GM23338 (cell line): ENCODE measurements around the gene C15orf62. TPM values are rescaled to one million over a fixed set of nuclear protein-coding genes. Genes with fewer than 3 reads are reported as not detected.

Experiments
- ATAC-seq: fragments of 200-7000 bp; cut with Tn5 transposase; 3 replicates; pipeline ENCODE4 v1.9.1; 2020
- DNase-seq: peaks from one replicate; pipeline ENCODE4 v3.0.0-alpha.2; 2015; ENCODE audit warnings: low spot score
- H2AFZ ChIP-seq: fragments of 200-600 bp; sonication (generic); 2 replicates; pipeline ENCODE4 v1.8.0; 2016; ENCODE audit warnings: antibody characterized with exemption, mild to moderate bottlenecking, moderate library complexity
- H3F3A ChIP-seq: fragments of 200-600 bp; sonication (generic); replicated peaks from 2 replicates; pipeline ENCODE4 v1.8.0; 2017; ENCODE audit warnings: antibody characterized with exemption, mixed run types, low read depth
- H3K27ac ChIP-seq: fragments of 200-600 bp; sonication (generic); 2 replicates; pipeline ENCODE4 v1.6.1; 2016; ENCODE audit warnings: low read depth
- H3K27me3 ChIP-seq: fragments of 200-600 bp; sonication (generic); 2 replicates; pipeline ENCODE4 v1.8.0; 2016; ENCODE audit warnings: mild to moderate bottlenecking, mixed run types, moderate library complexity; ENCODE audit not compliant: insufficient read depth
- H3K36me3 ChIP-seq: fragments of 200-600 bp; sonication (generic); 2 replicates; pipeline ENCODE4 v1.8.0; 2016; ENCODE audit warnings: mild to moderate bottlenecking; ENCODE audit not compliant: insufficient read depth
- H3K4me1 ChIP-seq: fragments of 200-600 bp; sonication (generic); 2 replicates; pipeline ENCODE4 v1.8.0; 2016; ENCODE audit warnings: mild to moderate bottlenecking, moderate library complexity; ENCODE audit not compliant: insufficient read depth
- H3K4me2 ChIP-seq: fragments of 200-600 bp; sonication (generic); 2 replicates; pipeline ENCODE4 v1.7.1; 2017; ENCODE audit warnings: mixed run types
- H3K4me3 ChIP-seq: fragments of 200-600 bp; sonication (generic); 2 replicates; pipeline ENCODE4 v1.6.1; 2016; ENCODE audit warnings: mixed run types
- H3K79me2 ChIP-seq: fragments of 200-600 bp; sonication (generic); replicated peaks from 2 replicates; pipeline ENCODE4 v1.8.0; 2017; ENCODE audit warnings: mild to moderate bottlenecking; ENCODE audit not compliant: insufficient read depth
- H3K9me2 ChIP-seq: fragments of 200-600 bp; sonication (generic); 2 replicates; pipeline ENCODE4 v1.8.0; 2017; ENCODE audit not compliant: insufficient read depth
- H4K20me1 ChIP-seq: fragments of 200-600 bp; sonication (generic); replicated peaks from 2 replicates; pipeline ENCODE4 v1.8.0; 2017; ENCODE audit warnings: mild to moderate bottlenecking; ENCODE audit not compliant: insufficient read depth
- H3K27ac Mint-ChIP-seq: 2 replicates; pipeline ENCODE4 v1.8.0; 2020; ENCODE audit warnings: inconsistent platforms, mild to moderate bottlenecking, moderate library complexity, mixed read lengths
- H3K27me3 Mint-ChIP-seq: 3 replicates; pipeline ENCODE4 v1.8.0; 2022; ENCODE audit warnings: low read depth, mild to moderate bottlenecking, moderate library complexity, mixed read lengths, inconsistent platforms; ENCODE audit not compliant: insufficient read depth, poor library complexity
- H3K36me3 Mint-ChIP-seq: 3 replicates; pipeline ENCODE4 v1.8.0; 2021; ENCODE audit warnings: low read depth, mild to moderate bottlenecking, inconsistent platforms, moderate library complexity, mixed read lengths
- H3K4me1 Mint-ChIP-seq: 3 replicates; pipeline ENCODE4 v1.8.0; 2020; ENCODE audit warnings: mild to moderate bottlenecking, inconsistent platforms, mixed read lengths
- H3K4me3 Mint-ChIP-seq: 3 replicates; pipeline ENCODE4 v1.8.0; 2021; ENCODE audit warnings: moderate library complexity, mild to moderate bottlenecking, inconsistent platforms, mixed read lengths
- H3K9me3 Mint-ChIP-seq: 3 replicates; pipeline ENCODE4 v1.8.0; 2020; ENCODE audit warnings: moderate library complexity, mild to moderate bottlenecking, inconsistent platforms, mixed read lengths
- CTCF ChIP-seq, 2 experiments: fragments of 200-600 bp in 1 of 2; sonication (generic) in 1 of 2; conservative IDR thresholded peaks; 2 replicates each; pipeline versions ENCODE4 v1.5.1 to v1.6.1; 2016 to 2017; ENCODE audit warnings: antibody characterized with exemption in 2 of 2, low read depth in 2 of 2, mild to moderate bottlenecking in 2 of 2, moderate library complexity in 1 of 2
- ETS1 ChIP-seq: IDR thresholded peaks from 2 replicates; pipeline ENCODE4 v1.6.1; 2016; ENCODE audit warnings: antibody characterized with exemption
- EZH2phosphoT487 ChIP-seq: fragments of 200-600 bp; sonication (generic); IDR thresholded peaks from one replicate; pipeline ENCODE4 v1.8.1; 2018; ENCODE audit warnings: antibody characterized with exemption; ENCODE audit not compliant: unreplicated experiment
- POLR2AphosphoS5 ChIP-seq: IDR thresholded peaks from 2 replicates; pipeline ENCODE4 v1.6.1; 2016; ENCODE audit warnings: antibody characterized with exemption, low read depth
- STAT1 ChIP-seq: IDR thresholded peaks from one replicate; pipeline ENCODE4 v1.6.1; 2016; ENCODE audit warnings: antibody characterized with exemption; ENCODE audit not compliant: unreplicated experiment
- ZNF114 ChIP-seq: fragments of 250-450 bp; sonication (Bioruptor Pico); IDR thresholded peaks from 2 replicates; pipeline ENCODE4 v1.5.0; 2020; ENCODE audit warnings: mild to moderate bottlenecking, moderate library complexity
- polyA plus RNA-seq: library from polyadenylated mRNA; unstranded; fragments of >200 nt; fragmentation: Nextera tagmentation; extraction: Ambion mirVana; gene quantifications from 2 replicates; pipeline ENCODE4 v1.2.1, GENCODE V29; 2016
- total RNA-seq: library from RNA; depleted of rRNA; stranded (reverse); fragments of >200 nt; shearing (Covaris generic); gene quantifications from 2 replicates; pipeline ENCODE4 v1.2.3, GENCODE V29; 2014

The C15orf62 gene
- total and polyA plus RNA-seq, 2 experiments from 2014 or later, result 0.16 to 0.80 TPM

- no peaks in the 10 kb centered on the region for H3K36me3 ChIP-seq
- Mint-ChIP-seq H3K36me3 (peaks cover 13% of the 10 kb centered on the region), H3K4me1 (peaks cover 24% of the 10 kb centered on the region), H3K9me3 (no peaks in the 10 kb centered on the region), H3K4me3 (no peak overlapping the region), H3K27me3 (peaks cover 16% of the 10 kb centered on the region), H3K27ac (no peak overlapping the region; the same call in 1 of the 2 replicates)
- H2AFZ ChIP-seq, result no peak overlapping the region
- no peak overlapping the region for H3K27ac ChIP-seq
- DNase-seq (no peak), ATAC-seq (no peak)
- H3K9me2 ChIP-seq, result no peaks in the 10 kb centered on the region
- no peaks in the 10 kb centered on the region for H4K20me1 ChIP-seq
- no peaks in the 10 kb centered on the region for H3K79me2 ChIP-seq
- TF ChIP-seq ZNF114 (no peak), EZH2phosphoT487 (no peak), STAT1 (no peak), ETS1 (no peak), CTCF (conservative IDR thresholded peaks at IDR 0.05; ENCODE audit: low read depth in 2 of 2) (no peak), POLR2AphosphoS5 (no peak)
- H3K27me3 ChIP-seq, result no peaks in the 10 kb centered on the region
- H3F3A ChIP-seq, result no peaks in the 10 kb centered on the region; the same call in none of the 2 replicates
- no peak overlapping the region for H3K4me3 ChIP-seq
- no peak overlapping the region for H3K4me2 ChIP-seq
- H3K4me1 ChIP-seq, result no peaks in the 10 kb centered on the region; the same call in 1 of the 2 replicates
These were observed 1.5 kb downstream of the C15orf62 start for GRCh38 chr15:40771242-40771641.

GRCh38 chr15:40772014-40772413, 2.2 kb downstream of the C15orf62 start:
- Mint-ChIP-seq H3K27ac (no peak overlapping the region), H3K4me1 (peaks cover 18% of the 10 kb centered on the region; the same call in 2 of the 3 replicates), H3K4me3 (no peak overlapping the region), H3K9me3 (no peaks in the 10 kb centered on the region), H3K27me3 (peaks cover 21% of the 10 kb centered on the region), H3K36me3 (peaks cover 20% of the 10 kb centered on the region)
- H3K27ac ChIP-seq, result no peak overlapping the region
- no peaks in the 10 kb centered on the region; the same call in 1 of the 2 replicates for H3K4me1 ChIP-seq
- H3K9me2 ChIP-seq, result no peaks in the 10 kb centered on the region
- H3K27me3 ChIP-seq, result no peaks in the 10 kb centered on the region
- DNase-seq (no peak), ATAC-seq (no peak)
- H4K20me1 ChIP-seq, result no peaks in the 10 kb centered on the region
- no peak overlapping the region for H2AFZ ChIP-seq
- H3K79me2 ChIP-seq, result no peaks in the 10 kb centered on the region
- no peaks in the 10 kb centered on the region; the same call in 1 of the 2 replicates for H3F3A ChIP-seq
- TF ChIP-seq POLR2AphosphoS5 (no peak), CTCF (conservative IDR thresholded peaks at IDR 0.05; ENCODE audit: low read depth in 2 of 2) (peak in 1 of 2 experiments; percentile 13; a peak in 1 of 4 replicates)
- H3K4me2 ChIP-seq, result no peak overlapping the region
- no peaks in the 10 kb centered on the region for H3K36me3 ChIP-seq
- no peak overlapping the region for H3K4me3 ChIP-seq
